HG03095 (cell line): ENCODE results near the gene OBSCN.

Source experiments
- ATAC-seq: cut with Tn5 transposase; IDR thresholded peaks from one replicate; pipeline ENCODE4 v1.9.1; 2021; ENCODE audit warnings: moderate library complexity; ENCODE audit not compliant: unreplicated experiment

The OBSCN gene

DNA sequence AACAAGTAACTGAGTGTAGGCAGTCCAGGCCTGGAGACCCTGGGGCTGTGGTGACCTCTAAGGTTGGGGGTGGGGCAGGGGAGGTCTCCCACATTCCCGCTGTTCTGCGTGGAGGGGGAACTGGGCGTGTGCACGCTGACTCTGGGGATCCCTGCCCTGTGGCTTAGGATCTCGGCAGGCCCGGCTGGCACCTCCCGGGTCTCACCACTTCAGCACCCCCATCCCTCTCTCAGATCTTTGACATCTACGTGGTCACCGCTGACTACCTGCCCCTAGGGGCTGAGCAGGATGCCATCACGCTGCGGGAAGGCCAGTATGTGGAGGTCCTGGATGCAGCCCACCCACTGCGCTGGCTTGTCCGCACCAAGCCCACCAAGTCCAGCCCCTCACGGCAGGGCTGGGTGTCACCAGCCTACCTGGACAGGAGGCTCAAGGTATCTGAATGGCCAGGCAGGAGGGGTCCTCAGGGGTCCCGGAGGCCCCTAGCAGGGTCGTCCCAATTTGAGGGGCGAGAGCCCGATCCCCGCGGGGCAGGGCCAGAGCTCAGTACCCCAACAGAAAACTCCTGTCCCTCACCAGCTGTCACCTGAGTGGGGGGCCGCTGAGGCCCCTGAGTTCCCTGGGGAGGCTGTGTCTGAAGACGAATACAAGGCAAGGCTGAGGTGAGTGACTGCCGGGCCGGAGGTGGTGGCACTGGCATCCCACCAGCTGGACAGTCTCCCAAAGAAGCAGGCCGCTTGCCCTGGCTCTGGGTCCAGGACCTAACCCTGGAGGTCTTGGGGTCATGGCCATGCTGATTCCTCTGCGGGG, 130.1 kb downstream of the OBSCN start:
- ATAC-seq: no peak

DNA sequence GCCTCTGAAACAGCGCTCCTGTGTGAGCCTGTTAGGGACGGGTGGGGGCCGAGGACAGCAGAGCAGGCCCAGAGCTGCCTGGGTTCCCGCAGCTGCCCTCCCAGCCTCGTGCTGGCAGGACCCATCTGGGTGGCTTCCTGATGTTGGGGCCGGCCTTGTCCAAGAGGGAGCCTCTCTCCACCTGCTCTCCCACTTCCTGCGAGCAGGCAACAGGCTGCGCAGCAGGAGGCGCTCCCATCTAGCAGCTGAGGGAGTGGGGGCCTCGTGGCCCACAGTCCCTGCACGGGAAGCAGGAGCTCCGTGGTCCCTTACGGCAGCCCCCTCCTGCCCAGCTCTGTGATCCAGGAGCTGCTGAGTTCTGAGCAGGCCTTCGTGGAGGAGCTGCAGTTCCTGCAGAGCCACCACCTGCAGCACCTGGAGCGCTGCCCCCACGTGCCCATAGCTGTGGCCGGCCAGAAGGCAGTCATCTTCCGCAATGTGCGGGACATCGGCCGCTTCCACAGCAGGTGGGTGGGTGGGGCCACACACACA, 130.7 kb downstream of the OBSCN start:
- no peak for ATAC-seq

DNA sequence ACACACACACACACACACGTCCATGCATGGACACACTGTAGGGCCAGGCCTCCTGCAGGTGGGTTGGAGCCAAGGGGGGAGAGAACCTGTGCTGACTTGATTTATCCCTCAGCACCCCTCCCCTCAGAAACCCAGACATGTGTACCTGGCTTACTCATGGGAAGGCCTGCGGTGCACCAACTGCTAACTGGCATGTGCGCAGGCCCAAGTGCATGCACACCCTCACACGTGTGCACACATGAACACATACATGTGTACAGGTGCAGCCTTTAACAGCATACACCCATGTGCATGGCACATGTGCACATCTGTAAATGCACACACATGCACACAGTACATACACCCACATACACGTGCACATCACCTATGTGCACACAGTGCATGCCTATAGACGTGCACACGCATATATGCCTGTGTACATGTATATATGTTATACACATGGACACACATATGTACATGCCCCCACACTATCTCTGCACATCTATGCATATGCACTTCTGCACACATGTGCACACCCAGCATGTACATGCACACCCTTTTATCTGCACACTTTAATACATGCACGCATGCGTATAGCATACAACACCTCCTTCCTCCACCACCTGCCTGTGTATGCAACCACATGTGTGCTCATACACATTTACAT, 131.3 kb downstream of the OBSCN start:
- no peak for ATAC-seq

DNA sequence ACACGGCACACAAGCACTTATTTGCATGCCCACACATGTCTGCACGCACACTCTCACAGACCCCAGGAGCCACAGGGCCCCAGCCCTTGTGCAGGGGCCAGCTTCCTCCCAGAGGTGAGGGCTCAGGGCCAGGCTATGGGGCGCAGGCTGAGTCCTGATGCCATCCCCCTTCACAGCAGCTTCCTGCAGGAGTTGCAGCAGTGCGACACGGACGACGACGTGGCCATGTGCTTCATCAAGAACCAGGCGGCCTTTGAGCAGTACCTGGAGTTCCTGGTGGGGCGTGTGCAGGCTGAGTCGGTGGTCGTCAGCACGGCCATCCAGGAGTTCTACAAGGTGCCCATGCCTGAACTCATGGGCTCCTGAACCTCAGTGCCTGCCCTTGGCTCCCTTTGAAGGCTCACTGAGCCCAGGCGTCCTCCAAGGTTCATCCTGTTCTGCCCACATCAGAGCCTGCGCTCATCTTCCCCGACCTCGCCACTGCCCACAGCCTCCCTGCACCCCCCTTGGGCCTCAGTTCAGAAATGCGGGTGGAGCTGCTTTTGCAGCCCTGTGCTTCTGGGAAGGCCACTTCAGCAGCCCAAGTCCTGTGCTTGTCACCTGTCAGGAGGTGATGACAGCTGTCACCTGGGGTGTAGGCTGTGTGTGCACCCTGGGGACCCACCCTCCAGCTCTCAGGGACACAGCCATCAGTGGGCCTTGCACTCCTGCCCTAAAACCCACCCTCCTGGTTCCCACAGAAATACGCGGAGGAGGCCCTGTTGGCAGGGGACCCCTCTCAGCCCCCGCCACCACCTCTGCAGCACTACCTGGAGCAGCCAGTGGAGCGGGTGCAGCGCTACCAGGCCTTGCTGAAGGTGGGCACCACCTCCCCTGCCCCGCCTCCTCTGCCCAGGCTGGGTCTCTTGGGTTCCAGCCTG, 132.2 kb downstream of the OBSCN start:
- ATAC-seq: no peak

DNA sequence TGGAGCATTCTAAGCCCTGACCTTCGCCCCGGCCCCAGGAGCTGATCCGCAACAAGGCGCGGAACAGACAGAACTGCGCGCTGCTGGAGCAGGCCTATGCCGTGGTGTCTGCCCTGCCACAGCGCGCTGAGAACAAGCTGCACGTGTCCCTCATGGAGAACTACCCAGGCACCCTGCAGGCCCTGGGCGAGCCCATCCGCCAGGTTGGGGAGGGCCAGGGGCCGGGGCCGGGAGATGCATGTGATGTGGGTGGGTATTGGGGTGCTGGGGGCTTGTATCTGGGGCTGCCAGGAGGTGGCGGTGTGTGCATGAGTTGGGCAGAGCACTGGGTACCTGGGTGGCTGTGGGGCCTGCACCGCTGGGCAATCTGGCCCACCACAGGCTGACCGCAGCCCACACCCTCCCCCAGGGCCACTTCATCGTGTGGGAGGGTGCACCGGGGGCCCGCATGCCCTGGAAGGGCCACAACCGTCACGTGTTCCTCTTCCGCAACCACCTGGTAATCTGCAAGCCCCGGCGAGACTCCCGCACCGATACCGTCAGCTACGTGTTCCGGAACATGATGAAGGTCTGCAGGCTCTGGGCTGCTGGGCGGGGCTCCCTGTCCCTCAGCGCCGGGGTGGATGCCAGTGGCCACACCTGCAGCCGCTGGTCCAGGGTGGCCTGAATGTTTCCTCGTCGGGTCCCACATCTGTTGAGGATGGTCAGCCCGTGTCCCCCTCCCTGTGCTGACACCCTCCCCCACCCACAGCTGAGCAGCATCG, 133.0 kb downstream of the OBSCN start:
- ATAC-seq: no peak

DNA sequence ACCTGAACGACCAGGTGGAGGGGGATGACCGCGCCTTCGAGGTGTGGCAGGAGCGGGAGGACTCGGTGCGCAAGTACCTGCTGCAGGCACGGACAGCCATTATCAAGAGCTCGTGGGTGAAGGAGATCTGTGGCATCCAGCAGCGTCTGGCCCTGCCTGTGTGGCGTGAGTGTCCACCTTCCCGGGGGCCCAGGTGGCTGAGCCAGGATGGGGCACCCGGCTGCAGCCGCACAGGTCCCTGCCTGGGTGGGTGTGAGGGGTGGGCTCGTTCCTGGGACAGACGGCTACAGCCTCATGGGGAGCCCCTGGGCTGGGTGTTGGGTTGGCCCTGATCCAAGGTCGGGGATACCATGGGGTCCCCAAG, 133.6 kb downstream of the OBSCN start:
- ATAC-seq: no peak

DNA sequence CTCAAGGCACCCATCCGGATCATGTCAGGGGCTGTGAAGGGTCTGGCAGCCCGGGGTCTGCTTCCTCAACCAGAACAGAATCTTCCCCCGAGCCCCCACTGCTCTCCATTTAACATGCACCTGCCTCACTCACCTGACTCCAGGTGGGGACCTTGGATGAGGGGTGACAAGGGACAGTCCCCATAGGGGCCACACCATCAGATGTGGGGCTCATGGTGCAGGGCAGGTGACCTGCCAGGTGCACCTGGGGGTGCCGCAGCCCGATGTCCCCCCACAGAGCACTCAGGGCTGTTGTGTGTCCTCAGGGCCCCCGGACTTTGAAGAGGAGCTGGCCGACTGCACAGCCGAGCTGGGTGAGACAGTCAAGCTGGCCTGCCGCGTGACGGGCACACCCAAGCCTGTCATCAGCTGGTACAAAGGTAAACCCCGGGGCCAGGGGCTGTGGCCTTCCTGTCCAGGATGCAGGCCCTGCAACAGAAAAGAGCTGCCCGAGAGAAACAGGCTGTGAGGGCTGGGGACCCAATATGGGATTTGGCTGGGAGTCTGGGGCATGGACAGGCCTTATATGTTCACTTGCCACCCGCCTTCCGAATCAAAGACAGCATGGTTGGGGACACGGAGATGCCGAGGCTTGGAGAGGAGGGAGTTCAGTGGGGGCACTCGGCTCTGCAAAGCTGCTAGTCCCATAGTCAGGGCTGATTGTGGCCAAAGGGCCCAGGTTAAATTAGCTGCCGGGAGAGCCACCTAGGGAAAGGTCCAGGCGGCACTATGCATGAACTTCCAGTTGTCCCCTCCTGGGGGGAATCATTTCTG, 134.2 kb downstream of the OBSCN start:
- ATAC-seq: no peak

DNA sequence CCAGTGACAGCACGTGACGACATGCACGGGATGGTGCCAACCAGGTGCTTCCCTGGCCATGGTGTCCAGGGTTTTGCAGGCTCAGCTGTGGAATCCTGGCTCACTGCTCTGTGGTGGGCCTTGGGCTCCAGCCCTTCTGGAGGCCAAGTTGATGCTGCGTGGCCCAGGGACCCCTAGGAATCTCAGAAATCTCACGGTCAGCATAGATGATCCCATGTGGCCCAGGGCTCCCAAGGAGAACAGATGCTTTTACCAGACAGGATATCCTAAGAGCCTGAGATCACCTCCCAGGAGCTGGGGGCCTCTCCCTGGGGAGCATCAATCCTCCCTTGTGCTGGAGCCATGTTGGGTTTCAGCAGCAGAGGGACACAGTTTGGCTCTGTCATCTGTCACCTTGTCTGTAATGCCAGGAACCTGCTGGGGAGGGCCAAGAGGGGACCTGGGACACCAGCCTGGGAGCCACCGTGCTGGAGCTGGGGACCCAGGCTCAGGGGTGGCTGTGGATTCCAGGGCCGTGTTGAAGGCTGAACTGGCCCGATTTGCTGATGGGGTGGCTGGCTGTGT, 134.9 kb downstream of the OBSCN start:
- ATAC-seq: no peak

DNA sequence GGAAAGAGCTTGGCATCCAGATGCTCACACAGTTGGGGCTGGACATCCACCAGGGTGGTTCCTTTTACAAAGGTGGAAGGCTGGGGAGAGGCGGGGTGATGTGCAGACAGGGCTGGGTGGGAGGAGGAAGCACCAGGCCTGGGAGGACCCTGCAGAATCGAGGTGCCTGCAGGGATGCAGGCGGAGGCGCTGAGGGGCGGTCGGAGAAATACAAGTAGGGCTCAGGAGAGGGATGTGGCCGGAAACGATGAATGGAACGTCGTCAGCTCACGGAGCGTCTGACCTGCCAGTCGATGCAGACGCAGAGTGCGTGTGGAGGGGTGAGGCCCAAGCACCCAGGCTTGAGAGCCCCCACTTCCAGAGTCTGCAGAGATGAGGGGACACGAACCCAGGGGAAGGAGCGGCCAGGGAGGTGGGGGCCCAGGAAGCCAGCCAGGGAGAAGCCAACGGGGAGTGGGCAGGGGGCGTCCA, 135.4 kb downstream of the OBSCN start:
- no peak for ATAC-seq

DNA sequence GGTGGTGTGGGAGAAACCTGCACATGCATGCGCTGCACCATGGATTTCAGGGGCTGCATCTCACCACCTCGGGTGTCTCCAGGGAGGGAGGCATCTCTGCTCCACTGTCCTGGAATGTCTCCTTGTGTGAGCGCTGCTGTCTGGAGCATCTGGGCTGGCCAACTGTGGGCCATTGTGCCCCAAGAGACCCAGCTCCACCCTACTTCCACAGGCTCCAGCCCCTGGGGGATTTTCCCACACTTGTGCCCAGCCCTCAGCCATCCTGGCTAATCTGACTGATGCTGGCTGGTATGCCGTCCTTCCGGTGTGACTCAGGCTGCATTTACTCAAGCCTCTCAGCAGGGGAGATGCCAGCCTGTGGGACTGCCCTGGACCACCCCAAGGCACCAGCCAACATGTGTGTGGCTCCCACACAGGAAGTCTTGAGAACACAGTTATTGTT, 136.8 kb downstream of the OBSCN start:
- no peak for ATAC-seq

DNA sequence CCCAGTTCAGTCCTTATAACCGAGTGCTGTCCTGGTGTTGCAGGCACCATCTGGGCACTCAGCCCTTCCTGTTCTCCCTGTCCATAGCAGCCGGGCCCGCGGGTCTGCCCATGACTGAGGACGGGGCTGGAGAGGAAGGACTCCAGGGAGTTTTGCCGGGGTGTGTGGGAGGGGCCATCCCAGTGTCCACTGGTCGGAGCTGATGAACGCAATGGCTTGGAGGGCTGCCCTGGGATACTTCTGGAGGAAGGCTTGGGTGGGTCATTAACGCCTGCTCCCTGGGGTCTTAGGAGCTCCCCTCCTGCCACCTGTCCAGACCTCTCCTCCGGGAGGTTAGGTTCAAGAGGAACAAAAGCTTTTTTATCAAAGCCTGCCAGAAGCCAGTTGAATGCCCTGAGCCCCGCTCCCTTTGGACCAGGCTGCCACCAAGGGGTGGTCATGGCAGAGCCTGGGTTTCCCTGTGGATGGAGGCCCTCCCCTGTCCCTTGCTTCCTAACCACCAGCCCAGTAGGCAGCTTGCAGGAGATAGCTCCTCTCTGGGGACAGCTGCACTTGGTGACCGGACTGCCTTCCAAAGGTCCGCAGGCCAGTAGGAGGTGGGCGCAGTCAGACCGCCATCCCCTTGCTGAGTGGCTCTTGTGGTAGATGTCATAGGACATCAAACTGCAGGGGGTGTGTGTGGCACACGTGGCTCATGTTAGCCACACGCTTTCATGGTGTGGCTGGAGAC, 137.5 kb downstream of the OBSCN start:
- no peak for ATAC-seq

DNA sequence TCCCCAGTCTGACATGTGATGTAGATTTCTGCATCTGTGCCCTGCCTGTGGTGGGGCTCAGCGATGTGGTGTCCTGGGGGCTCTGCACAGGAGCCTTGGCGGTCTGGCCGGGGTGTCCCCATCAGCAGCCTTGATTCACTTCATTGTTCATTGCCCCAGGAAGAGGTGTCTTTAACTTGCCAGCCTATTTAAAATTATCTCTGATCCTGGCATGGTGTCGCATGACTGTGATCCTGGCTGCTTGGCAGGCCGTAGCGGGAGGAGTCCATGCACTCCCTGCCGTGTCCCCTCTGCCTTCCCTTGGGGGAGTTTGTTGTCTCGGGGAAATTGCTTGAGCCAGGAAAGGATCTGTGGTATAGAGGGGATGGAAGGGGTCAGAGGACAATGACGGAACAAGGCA, 138.9 kb downstream of the OBSCN start:
- ATAC-seq: no peak

DNA sequence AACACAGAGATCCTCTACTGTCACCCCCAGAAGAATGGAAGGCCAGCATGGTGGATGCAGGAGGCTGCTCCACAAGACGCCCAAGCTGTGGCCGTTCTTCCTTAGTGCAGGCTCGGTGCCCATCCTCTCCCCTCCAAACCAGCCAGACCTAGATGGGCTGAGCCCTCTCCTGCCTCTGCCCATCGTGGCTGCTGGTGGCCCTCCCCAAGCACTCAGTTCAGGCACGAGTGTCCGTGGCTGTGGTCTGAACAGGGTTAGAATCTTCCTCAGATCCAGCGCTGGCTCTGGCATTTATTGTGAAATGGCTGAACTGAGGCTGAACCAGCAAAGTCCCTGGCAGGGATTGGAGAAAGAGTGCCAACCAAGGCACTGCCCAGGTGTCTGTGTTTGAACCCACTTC, 139.3 kb downstream of the OBSCN start:
- no peak for ATAC-seq

DNA sequence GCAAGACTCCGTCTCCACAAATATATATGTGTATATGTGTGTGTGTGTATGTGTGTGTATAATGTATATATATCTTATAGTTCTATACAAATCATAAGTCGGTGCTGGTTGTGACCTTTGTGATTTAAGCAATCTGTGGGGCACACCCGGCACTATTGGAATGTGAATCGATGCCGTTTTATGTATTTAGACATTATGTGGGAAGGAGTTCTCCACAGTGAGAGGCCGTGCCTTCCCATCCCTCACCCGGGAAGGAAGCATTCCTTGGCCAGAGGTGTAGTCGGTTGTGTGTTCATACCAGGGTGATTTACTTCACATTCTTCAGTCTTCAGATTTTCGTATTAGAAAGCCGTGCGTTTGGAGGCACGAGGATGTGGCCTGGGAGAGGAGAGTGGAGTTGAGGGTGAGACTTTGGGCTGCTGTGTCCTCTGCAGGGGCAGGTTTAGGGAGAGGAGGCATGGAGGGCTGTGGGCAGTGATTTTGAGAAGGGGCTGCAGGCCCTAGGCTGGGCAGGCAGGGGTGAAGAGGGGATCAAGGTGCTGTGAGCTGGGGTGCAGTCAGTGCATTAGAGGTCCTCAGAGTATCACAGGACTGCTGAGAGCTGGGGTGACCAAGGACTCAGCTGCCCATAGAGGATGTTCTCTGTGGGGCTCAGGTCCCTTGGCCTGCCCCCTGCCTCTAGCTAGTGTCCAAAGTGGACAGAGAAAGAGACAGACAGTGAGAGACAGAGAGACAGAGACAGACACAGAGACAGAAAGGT, 141.0 kb downstream of the OBSCN start:
- ATAC-seq: no peak

DNA sequence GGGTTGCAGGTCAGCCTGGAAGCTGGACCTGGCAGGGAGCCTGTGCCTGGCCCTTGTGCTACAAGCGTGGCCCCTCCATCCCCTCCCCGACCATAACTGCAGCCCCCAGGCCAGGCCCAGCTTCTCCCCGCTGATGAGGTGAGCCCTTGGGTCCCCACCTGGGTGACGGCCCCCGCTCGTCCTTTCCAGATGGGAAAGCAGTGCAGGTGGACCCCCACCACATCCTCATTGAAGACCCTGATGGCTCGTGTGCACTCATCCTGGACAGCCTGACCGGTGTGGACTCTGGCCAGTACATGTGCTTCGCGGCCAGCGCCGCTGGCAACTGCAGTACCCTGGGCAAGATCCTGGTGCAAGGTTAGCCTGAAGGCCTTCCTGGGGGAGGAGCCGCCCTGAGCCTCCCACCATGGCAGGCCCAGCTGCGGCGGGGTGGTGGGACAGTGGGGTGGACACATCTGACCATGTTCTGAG, 141.9 kb downstream of the OBSCN start:
- no peak for ATAC-seq

DNA sequence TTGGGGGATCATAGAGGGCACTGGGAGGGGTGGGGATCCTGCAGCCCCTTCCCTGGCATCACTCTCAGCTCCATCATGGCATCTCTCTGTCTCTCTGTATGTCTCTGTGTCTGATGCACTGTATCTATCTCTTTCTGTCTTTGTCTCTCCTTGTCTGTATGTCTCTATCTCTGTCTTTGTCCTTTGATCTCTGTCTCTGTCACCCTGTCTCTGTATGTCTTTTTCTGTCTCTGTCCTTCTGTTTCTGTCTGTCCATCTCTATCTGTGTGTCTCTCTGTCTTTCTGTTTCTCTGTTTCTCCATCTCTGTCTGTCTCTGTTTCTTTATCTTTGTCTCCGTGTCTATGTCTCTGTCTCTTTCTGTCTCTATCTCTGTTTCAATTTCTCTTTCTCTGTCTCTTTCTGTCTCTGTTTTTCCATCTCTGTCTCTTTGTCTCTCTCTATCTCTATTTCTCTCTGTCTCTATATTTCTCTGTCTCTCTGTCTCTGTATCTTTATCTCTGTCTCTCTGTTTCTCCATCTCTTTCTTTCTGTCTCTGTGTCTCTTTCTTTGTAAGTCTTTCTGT, 142.4 kb downstream of the OBSCN start:
- ATAC-seq: no peak
